Sigmoid colon (tissue), 7 donors: ENCODE data around the gene CCDC91. TPM values are rescaled to one million over a fixed set of nuclear protein-coding genes. Genes with fewer than 3 reads are reported as not detected.

Source experiments
- DNase-seq: peaks from one replicate; pipeline ENCODE4 v3.0.0-alpha.2; 2019
- H3K27ac ChIP-seq, 4 donors: fragments of 200-600 bp; sonication (generic); one replicate each; pipeline ENCODE4 v1.5.1; 2016 to 2019; ENCODE audit warnings: mild to moderate bottlenecking in 1 of 4
- H3K27me3 ChIP-seq, 3 donors: fragments of 200-600 bp; sonication (generic); one replicate each; pipeline ENCODE4 v1.5.1; 2019; ENCODE audit warnings: mild to moderate bottlenecking in 1 of 3
- H3K36me3 ChIP-seq, 4 donors: fragments of 200-600 bp; sonication (generic); one replicate each; pipeline ENCODE4 v1.5.1; 2016 to 2019
- H3K4me1 ChIP-seq, 4 donors: fragments of 200-600 bp; sonication (generic); one replicate each; pipeline ENCODE4 v1.5.1; 2017 to 2019
- H3K4me3 ChIP-seq, 4 donors: fragments of 200-600 bp; sonication (generic); one replicate each; pipeline ENCODE4 v1.5.1; 2017 to 2019; ENCODE audit warnings: mild to moderate bottlenecking in 2 of 4, moderate library complexity in 1 of 4
- H3K9me3 ChIP-seq, 4 donors: fragments of 200-600 bp in 3 of 4; sonication (generic) in 3 of 4; one replicate each; pipeline versions ENCODE4 v1.5.1 to v1.6.1; 2013 to 2019
- EP300 ChIP-seq, 4 donors: sonication (generic); formaldehyde crosslinking; IDR thresholded peaks; one replicate each; pipeline ENCODE4 v1.6.1; 2017; ENCODE audit warnings: antibody characterized with exemption in 4 of 4
- POLR2A ChIP-seq, 2 donors: fragments of 450-650 bp; IDR thresholded peaks; one replicate each; pipeline ENCODE4 v1.6.1; 2016; ENCODE audit warnings: antibody characterized with exemption in 2 of 2, mild to moderate bottlenecking in 2 of 2, moderate library complexity in 2 of 2
- POLR2AphosphoS5 ChIP-seq, 4 donors: sonication (generic); formaldehyde crosslinking; IDR thresholded peaks; one replicate each; pipeline ENCODE4 v1.6.1; 2017; ENCODE audit warnings: antibody characterized with exemption in 4 of 4
- WGBS, 2 donors: extraction: QIAGEN DNeasy Blood & Tissue Kit; methylation state at CpG; one replicate each; pipeline ENCODE4 v1.1.7; 2013; 5-methylcytosine and 5-hydroxymethylcytosine counted together
- intact Hi-C: fragments of 100-400 bp; cut with DNase I; formaldehyde crosslinking; loops from one replicate; pipeline ENCODE4 v1.15.1; 2023
- polyA plus RNA-seq, 3 donors: library from polyadenylated mRNA; stranded (reverse); fragments of 200-250 nt; gene quantifications; one replicate each; pipeline ENCODE4 v1.2.3, GENCODE V29; 2013
- total RNA-seq, 4 donors: library from RNA; depleted of rRNA; stranded (reverse); fragments of >200 nt; gene quantifications; one replicate each; pipeline ENCODE4 v1.1.0, GENCODE V29; 2016
- TF ChIP-seq, protein P1 (sequence below), 4 experiments: fragments of 450-650 bp in 3 of 4; fragments of 200-600 bp in 1 of 4; IDR thresholded peaks; one replicate each; pipeline ENCODE4 v1.5.1; 2016 to 2019; ENCODE audit warnings: antibody characterized with exemption in 4 of 4, mild to moderate bottlenecking in 3 of 4, moderate library complexity in 2 of 4
- donor health status: healthy with polysubstance abuse.
- donor health status: Bipolar disorder and iron deficiency.
- donor health status: healthy.

CCDC91 gene
- total and polyA plus RNA-seq, 7 donors: 12.4 to 85.7 (median 42.9) TPM

DNA sequence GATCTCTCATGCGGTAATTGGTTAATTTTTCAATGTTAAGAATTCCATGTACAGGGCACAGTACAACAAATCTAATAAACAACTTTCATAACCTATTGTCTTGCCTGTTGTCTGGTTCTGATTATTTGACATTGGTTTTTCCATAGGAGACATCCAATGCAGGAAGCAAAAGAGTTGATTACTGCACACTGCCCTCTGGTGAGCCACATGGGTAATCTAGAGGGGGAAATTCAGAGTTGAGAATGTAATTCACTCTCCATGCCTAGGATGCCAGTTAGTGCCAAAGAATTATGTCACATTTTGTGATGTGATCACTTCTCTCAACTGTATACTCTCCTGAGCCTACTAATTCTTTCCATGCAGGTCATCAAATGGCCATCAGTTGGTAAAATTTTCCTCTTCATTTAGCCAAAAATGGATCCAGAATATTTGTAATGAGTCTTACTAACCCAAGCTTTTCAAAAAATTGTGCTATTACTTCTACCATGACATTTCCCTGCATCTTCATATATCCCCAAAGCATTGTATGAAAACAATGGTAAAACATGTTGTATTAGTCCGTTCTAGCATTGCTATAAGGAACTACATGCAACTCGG lies 17.7 kb upstream of the CCDC91 start:
- no peaks in the 10 kb centered on the region for H3K9me3 ChIP-seq
- intact Hi-C loops: no loop called here
- no peak overlapping the region for H3K4me3 ChIP-seq
- TF ChIP-seq, protein P1, sequence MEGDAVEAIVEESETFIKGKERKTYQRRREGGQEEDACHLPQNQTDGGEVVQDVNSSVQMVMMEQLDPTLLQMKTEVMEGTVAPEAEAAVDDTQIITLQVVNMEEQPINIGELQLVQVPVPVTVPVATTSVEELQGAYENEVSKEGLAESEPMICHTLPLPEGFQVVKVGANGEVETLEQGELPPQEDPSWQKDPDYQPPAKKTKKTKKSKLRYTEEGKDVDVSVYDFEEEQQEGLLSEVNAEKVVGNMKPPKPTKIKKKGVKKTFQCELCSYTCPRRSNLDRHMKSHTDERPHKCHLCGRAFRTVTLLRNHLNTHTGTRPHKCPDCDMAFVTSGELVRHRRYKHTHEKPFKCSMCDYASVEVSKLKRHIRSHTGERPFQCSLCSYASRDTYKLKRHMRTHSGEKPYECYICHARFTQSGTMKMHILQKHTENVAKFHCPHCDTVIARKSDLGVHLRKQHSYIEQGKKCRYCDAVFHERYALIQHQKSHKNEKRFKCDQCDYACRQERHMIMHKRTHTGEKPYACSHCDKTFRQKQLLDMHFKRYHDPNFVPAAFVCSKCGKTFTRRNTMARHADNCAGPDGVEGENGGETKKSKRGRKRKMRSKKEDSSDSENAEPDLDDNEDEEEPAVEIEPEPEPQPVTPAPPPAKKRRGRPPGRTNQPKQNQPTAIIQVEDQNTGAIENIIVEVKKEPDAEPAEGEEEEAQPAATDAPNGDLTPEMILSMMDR (IDR thresholded peaks at IDR 0.05): peak in 2 of 4 experiments; percentile 13 to 27
- no peak for TF ChIP-seq POLR2A (IDR thresholded peaks at IDR 0.05)
- no peak for DNase-seq
- 91 to 92% methylated on average over 3 of the region's 3 CpGs for WGBS, 2 donors
- no peaks in the 10 kb centered on the region for H3K27me3 ChIP-seq
- H3K36me3 ChIP-seq: no peaks in the 10 kb centered on the region
- no peaks in the 10 kb centered on the region for H3K4me1 ChIP-seq
- no peak overlapping the region for H3K27ac ChIP-seq

DNA sequence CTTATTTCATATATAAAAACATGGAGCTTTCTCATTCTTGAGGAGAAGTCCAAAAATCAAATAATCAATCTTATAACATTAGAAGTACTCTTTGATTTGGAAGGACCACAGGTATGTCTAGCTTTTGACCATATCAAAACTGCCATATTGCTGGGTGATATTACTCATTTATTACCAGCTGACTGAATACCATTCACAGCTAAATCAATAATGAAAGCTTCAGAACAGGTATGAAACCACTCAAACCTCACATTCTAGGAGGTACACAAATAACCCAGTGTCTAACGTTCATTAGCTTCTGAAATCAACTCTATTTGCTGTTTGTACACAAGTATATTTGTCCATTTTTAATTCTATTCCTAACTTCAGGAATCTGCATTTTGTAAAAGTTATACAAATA lies 16.8 kb upstream of the CCDC91 start:
- intact Hi-C loops: no loop called here
- no peaks in the 10 kb centered on the region for H3K9me3 ChIP-seq
- no peak for DNase-seq
- no peaks in the 10 kb centered on the region for H3K36me3 ChIP-seq
- H3K27me3 ChIP-seq: no peaks in the 10 kb centered on the region
- H3K4me3 ChIP-seq: no peak overlapping the region
- no peaks in the 10 kb centered on the region for H3K4me1 ChIP-seq
- TF ChIP-seq, protein P1 (IDR thresholded peaks at IDR 0.05): no peak
- TF ChIP-seq POLR2AphosphoS5 (IDR thresholded peaks at IDR 0.05) (no peak), POLR2A (IDR thresholded peaks at IDR 0.05) (no peak), EP300 (IDR thresholded peaks at IDR 0.05) (no peak)
- no peak overlapping the region for H3K27ac ChIP-seq
- 76 to 79% methylated on average over 1 of the region's 1 CpG for whole genome bisulfite sequencing, 2 donors

DNA sequence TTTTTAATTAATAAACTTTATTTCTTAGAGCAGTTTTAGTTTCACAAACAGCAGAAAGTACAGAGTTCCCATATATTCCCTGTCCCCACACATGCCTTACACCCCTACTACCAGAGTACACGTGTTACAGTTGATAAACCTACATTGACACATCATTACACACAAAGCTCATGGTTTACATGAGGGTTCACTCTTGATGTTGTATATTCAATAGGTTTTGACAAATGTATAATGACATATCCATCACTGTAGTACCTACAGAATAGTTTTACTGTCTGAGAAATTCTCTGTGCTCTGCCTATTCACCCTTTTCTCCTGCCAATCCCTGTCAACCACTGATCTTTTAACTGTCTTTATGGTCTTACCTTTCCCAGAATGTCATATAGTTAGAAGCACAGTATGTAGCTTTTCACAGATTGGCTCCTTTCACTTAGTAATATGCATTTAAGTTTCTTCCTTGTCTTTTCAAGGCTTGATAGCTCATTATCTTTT lies 15.1 kb upstream of the CCDC91 start:
- Histone ChIP-seq H3K9me3 (no peaks in the 10 kb centered on the region), H3K27me3 (no peaks in the 10 kb centered on the region), H3K4me3 (no peak overlapping the region), H3K4me1 (no peaks in the 10 kb centered on the region), H3K27ac (no peak overlapping the region), H3K36me3 (no peaks in the 10 kb centered on the region)
- intact Hi-C loops: no loop called here
- WGBS, 2 donors: 42 to 85% methylated on average over 1 of the region's 1 CpG
- no peak for DNase-seq
- TF ChIP-seq, protein P1 (IDR thresholded peaks at IDR 0.05): no peak
- TF ChIP-seq EP300 (IDR thresholded peaks at IDR 0.05) (no peak), POLR2A (IDR thresholded peaks at IDR 0.05) (no peak), POLR2AphosphoS5 (IDR thresholded peaks at IDR 0.05) (no peak)

DNA sequence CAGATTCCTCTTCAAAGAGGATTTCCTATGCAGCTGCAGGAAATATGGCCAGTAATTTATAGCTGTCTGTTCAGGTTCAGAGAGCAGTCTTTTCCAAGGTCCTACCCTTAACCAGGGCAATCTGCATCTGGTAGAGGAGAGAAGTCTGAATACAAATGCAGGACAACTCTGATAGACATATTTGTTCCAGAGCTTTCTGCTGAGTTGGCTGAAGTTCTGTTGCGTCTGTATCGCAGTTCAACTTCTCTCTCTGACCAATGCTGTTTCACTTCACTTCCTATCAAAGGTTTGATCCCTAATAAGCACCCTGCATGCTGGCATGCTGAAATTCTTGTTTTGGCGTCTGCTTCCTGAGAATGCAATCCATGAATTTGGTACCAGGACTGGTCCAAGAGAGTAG lies 14.0 kb upstream of the CCDC91 start:
- Histone ChIP-seq H3K36me3 (no peaks in the 10 kb centered on the region), H3K9me3 (no peaks in the 10 kb centered on the region), H3K4me1 (no peaks in the 10 kb centered on the region), H3K27me3 (no peaks in the 10 kb centered on the region), H3K4me3 (no peak overlapping the region), H3K27ac (no peak overlapping the region)
- intact Hi-C loops: no loop called here
- DNase-seq: no peak
- 71 to 96% methylated on average over 3 of the region's 3 CpGs for WGBS, 2 donors
- TF ChIP-seq POLR2AphosphoS5 (IDR thresholded peaks at IDR 0.05) (no peak), POLR2A (IDR thresholded peaks at IDR 0.05) (no peak), EP300 (IDR thresholded peaks at IDR 0.05) (no peak)
- TF ChIP-seq, protein P1 (IDR thresholded peaks at IDR 0.05): no peak

DNA sequence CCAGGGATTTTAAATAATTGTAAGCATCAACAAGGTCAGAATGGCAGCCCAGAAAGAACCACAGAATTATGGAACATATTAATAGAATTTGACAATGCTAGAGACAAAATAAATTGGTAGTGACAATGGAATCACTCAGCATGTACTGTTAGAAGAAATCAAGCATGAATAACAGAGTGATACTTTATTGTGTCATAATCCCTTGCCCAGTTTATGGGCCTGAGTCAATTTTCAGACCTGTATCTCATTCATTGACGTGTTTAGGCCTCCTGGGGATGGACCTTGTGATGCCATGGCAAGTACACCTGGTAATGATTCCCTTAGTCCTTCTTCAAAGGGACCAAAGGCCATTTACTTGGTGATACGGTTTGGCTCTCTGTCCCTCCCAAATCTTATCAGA lies 12.8 kb upstream of the CCDC91 start:
- no peak overlapping the region for H3K27ac ChIP-seq
- H3K36me3 ChIP-seq: no peaks in the 10 kb centered on the region
- H3K27me3 ChIP-seq: no peaks in the 10 kb centered on the region
- WGBS, 2 donors: 61 to 76% methylated on average over 2 of the region's 2 CpGs
- no peak for TF ChIP-seq POLR2A (IDR thresholded peaks at IDR 0.05)
- no peak for TF ChIP-seq EP300 (IDR thresholded peaks at IDR 0.05)
- TF ChIP-seq POLR2AphosphoS5 (IDR thresholded peaks at IDR 0.05): no peak
- TF ChIP-seq, protein P1 (IDR thresholded peaks at IDR 0.05): no peak
- H3K4me1 ChIP-seq: no peaks in the 10 kb centered on the region
- H3K4me3 ChIP-seq: no peak overlapping the region
- H3K9me3 ChIP-seq: no peaks in the 10 kb centered on the region
- DNase-seq: no peak
- intact Hi-C loops: no loop called here
